Measurements from ENCODE around the gene PRR16. TPM values are rescaled to one million over a fixed set of nuclear protein-coding genes. Genes with fewer than 3 reads are reported as not detected.
"Not testable (repeated sequence)": the region's sequence is repeated elsewhere in the genome, so short reads cannot be mapped to it uniquely, and the experiment has no call there.

The PRR16 gene
- total RNA-seq = not detected

DNA sequence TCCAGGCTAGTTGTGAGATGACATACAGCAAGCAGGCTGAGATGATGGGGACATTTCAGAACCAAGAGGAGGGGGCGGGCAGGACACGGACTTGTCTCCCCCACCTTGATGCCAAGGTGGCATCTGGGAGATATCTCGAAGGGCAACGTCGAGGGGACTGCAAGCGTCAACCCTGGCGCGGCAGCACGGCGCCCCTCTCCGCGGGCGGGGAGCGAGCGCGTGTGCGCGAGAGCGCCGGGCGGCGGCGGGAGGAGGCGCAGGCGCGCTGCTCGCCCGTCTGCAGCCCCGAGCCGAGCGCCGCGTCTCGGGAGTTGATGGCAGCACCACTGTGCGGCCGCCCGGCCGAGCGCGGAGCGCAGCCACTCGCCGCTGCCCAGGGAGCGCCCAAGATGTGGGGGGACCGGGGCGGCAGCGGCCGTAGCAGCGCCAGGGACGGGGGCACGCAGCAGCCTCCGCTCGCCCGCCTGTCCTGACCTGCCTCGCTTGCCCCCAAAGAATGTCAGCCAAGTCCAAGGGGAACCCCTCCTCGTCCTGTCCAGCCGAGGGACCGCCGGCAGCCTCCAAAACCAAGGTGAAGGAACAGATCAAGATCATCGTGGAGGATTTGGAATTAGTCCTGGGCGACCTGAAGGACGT lies at the start of gene PRR16:
Gene PRR16 (plus strand): TSS at position 310 of the 636 bp plus-strand sequence.
- peaks cover 2% of the 10 kb centered on the region for H3K4me1 Mint-ChIP-seq
- H3K9me3 Mint-ChIP-seq = no peaks in the 10 kb centered on the region
- ChIA-PET POLR2A (no interaction called here), CTCF (no interaction called here)
- no peak within 1 kb of the TSS for H3K27ac Mint-ChIP-seq
- H3K4me3 Mint-ChIP-seq = no peak within 1 kb of the TSS
- no peak for DNase-seq
- H3K36me3 Mint-ChIP-seq (ENCODE audit: low read depth) = no peaks in the 10 kb centered on the region
- H3K27me3 Mint-ChIP-seq = peaks cover 47% of the 10 kb centered on the region

DNA sequence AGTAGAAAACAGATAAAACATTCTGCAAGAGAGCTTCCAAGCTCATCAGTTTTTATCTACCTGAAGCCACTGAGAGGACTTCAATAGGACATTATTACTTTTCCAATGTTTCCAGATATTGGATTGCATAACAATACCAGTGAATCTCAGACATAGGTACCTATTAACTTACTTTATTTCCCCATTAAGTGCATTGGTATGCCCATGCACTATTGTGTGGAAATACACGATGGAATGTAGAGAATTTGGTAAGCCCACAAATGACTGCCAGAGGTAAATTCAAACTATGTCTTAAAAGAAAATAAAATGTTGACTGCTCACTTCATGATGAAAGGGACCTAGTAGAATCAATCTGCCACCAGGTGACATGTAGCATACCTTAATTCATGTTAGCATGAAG lies 48.1 kb upstream of the PRR16 start:
- Mint-ChIP-seq H3K4me1 (no peaks in the 10 kb centered on the region), H3K4me3 (no peak overlapping the region), H3K36me3 (ENCODE audit: low read depth) (no peaks in the 10 kb centered on the region), H3K27ac (no peak overlapping the region), H3K9me3 (no peaks in the 10 kb centered on the region), H3K27me3 (no peaks in the 10 kb centered on the region)
- DNase-seq = no peak
- POLR2A ChIA-PET = no interaction called here
- CTCF ChIA-PET = no interaction called here

DNA sequence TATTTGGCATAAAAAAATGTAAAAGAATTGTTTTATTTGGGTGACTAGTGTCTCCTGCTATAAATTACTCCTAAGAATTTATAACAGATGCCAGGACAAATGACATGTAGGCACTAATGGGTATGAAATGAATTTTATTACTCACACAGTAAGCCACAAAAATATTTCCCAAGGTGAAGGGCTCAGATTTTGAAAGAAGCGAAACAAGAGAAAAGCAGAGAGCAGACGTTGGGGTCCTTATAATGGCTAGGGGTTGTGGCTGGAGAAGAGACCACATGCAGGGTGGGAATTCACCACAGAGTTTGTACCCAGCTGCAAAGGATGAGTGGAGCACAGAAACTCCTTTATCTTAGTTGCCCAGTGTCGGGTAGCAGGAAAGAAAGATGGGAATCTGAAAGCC lies 45.0 kb upstream of the PRR16 start:
- H3K4me1 Mint-ChIP-seq = no peaks in the 10 kb centered on the region
- ChIA-PET POLR2A (no interaction called here), CTCF (no interaction called here)
- H3K27ac Mint-ChIP-seq = no peak overlapping the region
- no peaks in the 10 kb centered on the region for H3K36me3 Mint-ChIP-seq (ENCODE audit: low read depth)
- H3K4me3 Mint-ChIP-seq = no peak overlapping the region
- no peaks in the 10 kb centered on the region for H3K27me3 Mint-ChIP-seq
- no peaks in the 10 kb centered on the region for H3K9me3 Mint-ChIP-seq
- DNase-seq = no peak

DNA sequence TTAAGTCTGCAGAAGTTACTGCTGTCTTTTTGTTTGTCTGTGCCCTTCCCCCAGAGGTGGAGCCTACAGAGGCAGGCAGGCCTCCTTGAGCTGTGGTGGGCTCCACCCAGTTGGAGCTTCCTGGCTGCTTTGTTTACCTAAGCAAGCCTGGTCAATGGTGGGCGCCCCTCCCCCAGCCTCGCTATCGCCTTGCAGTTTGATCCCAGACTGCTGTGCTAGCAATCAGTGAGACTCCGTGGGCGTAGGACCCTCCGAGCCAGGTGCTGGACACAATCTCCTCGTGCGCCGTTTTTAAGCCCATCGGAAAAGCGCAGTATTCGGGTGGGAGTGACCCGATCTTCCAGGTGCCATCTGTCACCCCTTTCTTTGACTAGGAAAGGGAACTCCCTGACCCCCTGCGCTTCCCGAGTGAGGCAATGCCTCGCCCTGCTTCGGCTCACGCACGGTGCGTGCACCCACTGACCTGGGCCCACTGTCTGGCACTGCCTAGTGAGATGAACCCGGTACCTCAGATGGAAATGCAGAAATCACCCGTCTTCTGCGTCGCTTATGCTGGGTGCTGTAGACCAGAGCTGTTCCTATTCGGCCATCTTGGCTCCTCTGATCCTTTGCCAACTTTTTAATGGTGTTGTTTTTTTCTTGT lies 37.3 kb upstream of the PRR16 start:
- H3K27ac Mint-ChIP-seq; DNase-seq; H3K4me1 Mint-ChIP-seq; H3K4me3 Mint-ChIP-seq; H3K9me3 Mint-ChIP-seq; CTCF ChIA-PET; POLR2A ChIA-PET; H3K36me3 Mint-ChIP-seq (ENCODE audit: low read depth); H3K27me3 Mint-ChIP-seq: not testable (repeated sequence)

DNA sequence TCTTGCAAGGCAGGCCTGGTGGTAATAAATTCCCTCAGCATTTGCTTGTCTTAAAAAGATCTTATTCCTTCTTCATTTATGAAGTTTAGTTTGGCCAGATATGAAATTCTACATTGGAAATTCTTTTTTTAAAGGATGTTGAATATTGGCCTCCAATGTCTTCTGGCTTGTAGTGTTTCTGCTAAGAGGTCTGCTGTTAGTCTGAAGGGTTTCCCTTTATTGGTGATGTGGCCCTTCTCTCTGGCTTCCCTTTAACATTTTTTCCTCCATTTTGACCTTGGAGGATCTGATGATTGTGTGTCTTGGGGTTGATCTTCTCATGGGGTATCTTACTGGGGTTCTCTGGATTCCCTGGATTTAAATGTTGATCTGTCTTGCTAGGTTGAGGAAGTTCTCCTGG lies 33.5 kb upstream of the PRR16 start:
- Mint-ChIP-seq H3K36me3 (ENCODE audit: low read depth) (no peaks in the 10 kb centered on the region), H3K9me3 (peaks cover 10% of the 10 kb centered on the region), H3K27ac (no peak overlapping the region), H3K4me1 (no peaks in the 10 kb centered on the region), H3K27me3 (no peaks in the 10 kb centered on the region), H3K4me3 (no peak overlapping the region)
- POLR2A ChIA-PET = no interaction called here
- CTCF ChIA-PET = no interaction called here
- no peak for DNase-seq

DNA sequence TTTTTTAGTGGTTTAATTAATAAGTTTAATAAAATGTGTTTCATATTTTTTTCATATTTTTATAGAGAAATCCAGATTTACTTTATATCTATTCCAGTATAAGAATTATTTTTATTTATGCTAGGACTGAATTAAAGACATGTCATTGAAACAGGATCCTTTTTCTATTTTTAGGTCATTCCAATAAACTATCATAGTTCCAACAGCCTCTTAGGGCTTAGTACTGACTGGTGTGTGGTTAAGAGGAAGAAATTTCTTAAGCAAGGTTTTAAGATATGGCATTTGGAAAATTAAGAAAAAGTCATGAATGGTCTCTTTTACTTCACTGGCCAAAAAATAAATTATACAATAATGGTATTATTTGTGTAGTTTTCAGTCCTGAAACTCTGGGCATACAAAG lies 31.2 kb upstream of the PRR16 start:
- H3K4me3 Mint-ChIP-seq = no peak overlapping the region
- peaks cover 10% of the 10 kb centered on the region for H3K9me3 Mint-ChIP-seq
- no peak overlapping the region for H3K27ac Mint-ChIP-seq
- DNase-seq = no peak
- POLR2A ChIA-PET = no interaction called here
- no peaks in the 10 kb centered on the region for H3K27me3 Mint-ChIP-seq
- no peaks in the 10 kb centered on the region for H3K36me3 Mint-ChIP-seq (ENCODE audit: low read depth)
- CTCF ChIA-PET = no interaction called here
- H3K4me1 Mint-ChIP-seq = no peaks in the 10 kb centered on the region

DNA sequence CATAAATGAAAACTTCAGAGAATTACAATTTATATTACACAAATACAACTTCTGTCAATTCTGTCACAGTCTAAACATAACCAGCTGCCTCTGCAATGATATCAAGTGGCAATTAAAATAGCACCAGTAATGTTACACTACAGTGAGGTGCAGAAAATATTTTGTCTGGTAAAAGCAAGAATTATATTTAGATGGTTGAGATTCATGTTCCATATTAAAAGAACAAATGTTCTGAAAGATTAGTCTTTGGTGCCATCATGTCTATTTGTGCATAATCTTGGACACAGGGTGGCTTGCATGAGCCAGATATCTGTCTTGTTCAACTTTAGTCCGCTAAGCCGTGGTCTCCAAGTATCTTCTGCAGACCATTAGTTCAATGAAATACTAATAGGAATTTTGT lies 29.0 kb upstream of the PRR16 start:
- Mint-ChIP-seq H3K36me3 (ENCODE audit: low read depth) (no peaks in the 10 kb centered on the region), H3K9me3 (peaks cover 2% of the 10 kb centered on the region), H3K4me1 (no peaks in the 10 kb centered on the region), H3K27me3 (no peaks in the 10 kb centered on the region), H3K4me3 (no peak overlapping the region), H3K27ac (no peak overlapping the region)
- ChIA-PET POLR2A (no interaction called here), CTCF (no interaction called here)
- DNase-seq = no peak

DNA sequence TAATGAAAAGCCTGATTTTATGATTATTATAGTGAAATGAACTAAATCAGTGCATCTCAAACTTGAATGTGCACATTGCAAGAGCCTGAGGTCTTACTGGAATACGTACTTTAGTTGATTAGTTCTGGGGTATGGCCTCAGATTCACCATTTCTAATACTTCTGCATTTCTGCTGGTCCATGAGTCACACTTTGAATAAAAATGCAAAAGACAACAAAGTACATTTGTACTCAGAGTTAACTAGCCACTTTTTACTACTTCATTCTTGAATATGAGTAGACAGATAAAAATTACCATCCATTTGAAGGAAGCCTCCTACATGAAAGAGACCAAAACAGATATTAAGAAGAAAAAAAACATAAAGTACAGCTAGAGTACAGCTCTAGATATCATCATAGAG lies 27.1 kb upstream of the PRR16 start:
- H3K36me3 Mint-ChIP-seq (ENCODE audit: low read depth) = no peaks in the 10 kb centered on the region
- H3K27me3 Mint-ChIP-seq = no peaks in the 10 kb centered on the region
- no peaks in the 10 kb centered on the region for H3K4me1 Mint-ChIP-seq
- no peak overlapping the region for H3K4me3 Mint-ChIP-seq
- ChIA-PET CTCF (interaction anchor here (0.7 kb wide), 1 partner anchor 131 kb away, joined by 3 read pairs; no protein-coding TSS in a partner anchor), POLR2A (no interaction called here)
- no peaks in the 10 kb centered on the region for H3K9me3 Mint-ChIP-seq
- no peak for DNase-seq
- H3K27ac Mint-ChIP-seq = no peak overlapping the region

DNA sequence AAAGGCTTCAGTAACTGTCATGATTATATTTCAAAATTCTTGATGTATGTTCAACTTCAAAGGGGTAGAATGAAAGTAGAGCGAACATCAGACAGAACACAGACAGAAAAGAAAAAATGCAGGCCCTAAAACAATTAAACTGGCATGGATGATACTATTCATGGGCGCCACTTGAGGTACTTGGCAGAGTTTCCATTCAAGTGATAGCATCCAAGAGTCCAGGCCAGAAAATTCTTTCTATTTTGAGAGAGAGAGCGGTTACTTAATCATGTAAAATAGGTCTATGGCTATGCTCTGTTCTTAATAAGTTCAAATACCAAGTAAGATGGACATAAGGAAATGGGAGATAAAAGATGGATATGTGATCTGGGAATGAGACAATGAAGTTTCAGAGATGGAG lies 21.4 kb upstream of the PRR16 start:
- no peaks in the 10 kb centered on the region for H3K4me1 Mint-ChIP-seq
- ChIA-PET CTCF (no interaction called here), POLR2A (no interaction called here)
- H3K9me3 Mint-ChIP-seq = no peaks in the 10 kb centered on the region
- no peaks in the 10 kb centered on the region for H3K36me3 Mint-ChIP-seq (ENCODE audit: low read depth)
- H3K4me3 Mint-ChIP-seq = no peak overlapping the region
- H3K27ac Mint-ChIP-seq = no peak overlapping the region
- H3K27me3 Mint-ChIP-seq = no peaks in the 10 kb centered on the region
- no peak for DNase-seq

DNA sequence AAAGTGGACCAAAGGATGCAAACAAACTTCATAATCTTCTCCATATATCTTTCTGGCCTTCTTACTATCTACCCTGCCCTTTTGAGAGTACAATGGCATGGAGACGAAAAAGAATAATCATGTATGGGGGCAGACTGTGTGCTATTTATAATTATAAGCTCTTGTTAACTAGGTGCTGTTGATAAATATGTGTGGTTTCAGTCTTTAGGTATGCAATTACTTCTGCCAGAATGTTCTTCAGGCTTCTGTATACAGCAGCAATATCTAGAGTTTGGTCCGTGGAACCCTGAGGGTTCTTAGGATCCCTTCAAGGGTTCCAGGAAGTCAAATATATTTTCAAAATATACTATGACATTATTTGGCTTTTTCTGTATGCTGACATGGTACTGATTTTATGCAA lies 20.5 kb upstream of the PRR16 start:
- CTCF ChIA-PET = no interaction called here
- Mint-ChIP-seq H3K9me3 (no peaks in the 10 kb centered on the region), H3K4me1 (no peaks in the 10 kb centered on the region), H3K27me3 (no peaks in the 10 kb centered on the region), H3K36me3 (ENCODE audit: low read depth) (no peaks in the 10 kb centered on the region), H3K4me3 (no peak overlapping the region), H3K27ac (no peak overlapping the region)
- POLR2A ChIA-PET = no interaction called here
- DNase-seq = no peak

DNA sequence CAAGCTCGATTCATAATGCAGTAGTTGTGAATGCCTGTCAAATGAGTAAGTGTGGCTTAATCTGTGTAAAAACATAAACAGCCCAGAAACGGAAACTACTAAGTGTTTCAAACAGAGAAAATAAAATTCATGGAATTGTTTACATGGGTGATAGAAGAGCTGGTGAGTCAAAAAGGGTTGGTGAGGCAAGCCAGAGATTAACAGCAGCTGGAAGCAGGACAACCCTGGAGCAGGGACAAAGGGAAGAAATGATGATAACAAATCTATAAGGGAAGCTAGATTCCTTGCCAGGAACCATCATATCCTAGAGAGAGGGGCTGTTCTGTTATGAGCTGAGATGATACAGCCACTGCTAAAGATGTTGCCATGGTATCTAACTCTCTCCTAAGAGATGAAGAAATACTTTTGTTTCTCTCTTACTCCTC lies 18.0 kb upstream of the PRR16 start:
- Mint-ChIP-seq H3K4me1 (no peaks in the 10 kb centered on the region), H3K9me3 (no peaks in the 10 kb centered on the region), H3K4me3 (no peak overlapping the region), H3K36me3 (ENCODE audit: low read depth) (no peaks in the 10 kb centered on the region), H3K27ac (no peak overlapping the region), H3K27me3 (no peaks in the 10 kb centered on the region)
- ChIA-PET POLR2A (no interaction called here), CTCF (no interaction called here)
- DNase-seq = no peak

DNA sequence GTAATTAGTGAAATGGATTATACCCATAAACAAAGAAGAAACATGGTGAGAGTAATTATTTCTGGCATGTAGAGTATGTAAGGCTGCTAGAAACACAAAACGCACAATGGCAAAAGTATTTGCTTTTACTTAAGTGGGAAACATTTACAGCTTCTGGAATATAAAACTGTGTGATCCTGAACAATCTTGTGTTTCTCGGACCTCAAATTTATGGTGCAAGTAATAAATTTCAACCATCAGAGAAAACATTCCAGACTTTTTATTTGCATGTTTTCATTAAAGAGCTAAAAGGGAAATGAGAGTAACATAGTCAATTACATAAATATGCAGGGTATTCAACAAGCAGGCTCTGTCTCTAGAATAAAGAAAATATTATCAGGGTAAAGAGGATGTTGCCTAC lies 17.2 kb upstream of the PRR16 start:
- H3K27me3 Mint-ChIP-seq = no peaks in the 10 kb centered on the region
- no peaks in the 10 kb centered on the region for H3K4me1 Mint-ChIP-seq

DNA sequence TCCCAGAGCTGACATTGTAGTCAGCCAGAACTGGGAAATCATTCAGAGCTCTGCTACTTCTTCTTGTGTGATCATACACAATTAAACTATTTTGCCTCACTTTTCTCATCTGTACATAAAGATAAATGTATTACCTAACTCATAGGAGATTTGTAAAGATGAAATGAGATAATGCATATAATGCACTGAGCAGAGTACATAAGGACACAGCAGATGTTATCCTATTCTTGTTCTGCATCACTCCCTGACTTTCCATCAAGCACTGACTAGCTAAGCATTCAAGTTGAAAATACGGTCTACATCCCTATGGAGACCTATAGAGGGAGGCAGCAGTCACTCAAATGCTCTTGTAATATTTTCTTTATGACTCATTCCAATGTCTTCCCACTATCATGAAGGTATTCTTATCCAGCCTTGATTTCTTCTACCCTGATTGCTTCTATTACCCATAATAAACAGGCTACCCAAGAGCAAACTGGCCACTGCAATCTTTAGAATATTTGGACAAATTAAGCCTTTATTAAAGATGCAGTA lies 16.3 kb upstream of the PRR16 start:
- Mint-ChIP-seq H3K27ac (no peak overlapping the region), H3K9me3 (no peaks in the 10 kb centered on the region), H3K4me3 (no peak overlapping the region), H3K4me1 (no peaks in the 10 kb centered on the region), H3K27me3 (no peaks in the 10 kb centered on the region), H3K36me3 (ENCODE audit: low read depth) (no peaks in the 10 kb centered on the region)
- no peak for DNase-seq
- POLR2A ChIA-PET = no interaction called here
- CTCF ChIA-PET = no interaction called here

More for the DNA sequence above, 17.2 kb upstream of the PRR16 start:
- ChIA-PET CTCF (no interaction called here), POLR2A (no interaction called here)
- no peaks in the 10 kb centered on the region for H3K9me3 Mint-ChIP-seq
- no peak for DNase-seq
- no peaks in the 10 kb centered on the region for H3K36me3 Mint-ChIP-seq (ENCODE audit: low read depth)
- no peak overlapping the region for H3K27ac Mint-ChIP-seq
- no peak overlapping the region for H3K4me3 Mint-ChIP-seq

DNA sequence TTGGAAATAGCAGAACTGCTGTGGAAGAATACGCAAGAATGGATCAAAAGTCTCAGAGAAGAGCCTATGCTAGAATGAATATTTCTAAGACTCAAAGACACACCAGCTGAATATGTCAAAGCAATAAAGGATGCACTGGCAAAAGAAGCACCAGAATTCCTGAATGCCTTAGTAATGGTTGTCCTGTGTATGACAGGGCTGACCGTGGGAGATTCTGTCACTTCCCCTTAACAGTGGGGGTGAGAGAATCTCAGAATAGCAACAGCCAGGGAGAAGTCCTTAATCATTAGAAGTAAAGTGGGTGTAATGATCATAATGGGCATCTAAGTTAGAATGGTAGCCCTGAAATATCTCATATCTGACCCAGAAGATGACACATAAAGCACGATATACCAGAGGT lies 14.6 kb upstream of the PRR16 start:
- no peak for DNase-seq
- CTCF ChIA-PET = interaction anchor here (0.7 kb wide), 1 partner anchor 353 kb away, joined by 3 read pairs; no protein-coding TSS in a partner anchor
- Mint-ChIP-seq H3K4me3 (no peak overlapping the region), H3K27ac (no peak overlapping the region), H3K9me3 (no peaks in the 10 kb centered on the region), H3K27me3 (no peaks in the 10 kb centered on the region), H3K4me1 (no peaks in the 10 kb centered on the region), H3K36me3 (ENCODE audit: low read depth) (no peaks in the 10 kb centered on the region)
- POLR2A ChIA-PET = no interaction called here
